ENCODE measurements around the gene TUT1.
"Not testable (repeated sequence)": the region's sequence is repeated elsewhere in the genome, so short reads cannot be mapped to it uniquely, and the experiment has no call there.

The TUT1 gene

GRCh38 chr11:62599069-62599696 is 7.9 kb upstream of the TUT1 start:
- peak overlapping the region; percentile 96 for H3K27ac Mint-ChIP-seq
- peak overlapping the region; percentile 88 for H3K4me3 Mint-ChIP-seq
- H3K4me1 Mint-ChIP-seq: peaks cover 67% of the 10 kb centered on the region
- ATAC-seq: peak; percentile 82
- H3K36me3 Mint-ChIP-seq: peaks cover 95% of the 10 kb centered on the region
- DNase-seq (ENCODE audit: low spot score in 2 of 2): peak; percentile 79 to 95
- no peaks in the 10 kb centered on the region for H3K9me3 Mint-ChIP-seq

GRCh38 chr11:62595124-62595523 is 3.8 kb upstream of the TUT1 start:
- Mint-ChIP-seq H3K27ac (no peak overlapping the region), H3K36me3 (peaks cover 91% of the 10 kb centered on the region), H3K4me3 (no peak overlapping the region), H3K4me1 (peaks cover 67% of the 10 kb centered on the region), H3K9me3 (no peaks in the 10 kb centered on the region)
- no peak for ATAC-seq
- DNase-seq (ENCODE audit: low spot score in 2 of 2): no peak

- Mint-ChIP-seq H3K27ac (peak overlapping the region; percentile 97), H3K4me1 (peaks cover 51% of the 10 kb centered on the region), H3K9me3 (no peaks in the 10 kb centered on the region), H3K4me3 (peak overlapping the region; percentile 89), H3K36me3 (peaks cover 86% of the 10 kb centered on the region)
- ATAC-seq: peak; percentile 45
- peak; percentile 60 to 86 for DNase-seq (ENCODE audit: low spot score in 2 of 2)
Observed at GRCh38 chr11:62593434-62594044, 2.2 kb upstream of the TUT1 start.

GRCh38 chr11:62592989-62593421 is 1.7 kb upstream of the TUT1 start:
- DNase-seq (ENCODE audit: low spot score in 2 of 2) (no peak), ATAC-seq (no peak)
- H3K4me1 Mint-ChIP-seq: peaks cover 46% of the 10 kb centered on the region
- H3K36me3 Mint-ChIP-seq: peaks cover 86% of the 10 kb centered on the region
- no peaks in the 10 kb centered on the region for H3K9me3 Mint-ChIP-seq
- peak overlapping the region; percentile 89 for H3K4me3 Mint-ChIP-seq
- peak overlapping the region; percentile 97 for H3K27ac Mint-ChIP-seq

- peaks cover 86% of the 10 kb centered on the region for H3K36me3 Mint-ChIP-seq
- peaks cover 39% of the 10 kb centered on the region for H3K4me1 Mint-ChIP-seq
- H3K4me3 Mint-ChIP-seq: peak overlapping the region; percentile 89
- no peaks in the 10 kb centered on the region for H3K9me3 Mint-ChIP-seq
- DNase-seq (ENCODE audit: low spot score in 2 of 2): no peak
- H3K27ac Mint-ChIP-seq: peak overlapping the region; percentile 97
- no peak for ATAC-seq
Observed at GRCh38 chr11:62592146-62592815, 958 bp upstream of the TUT1 start.

- DNase-seq (ENCODE audit: low spot score in 2 of 2) (no peak), ATAC-seq (no peak)
- Mint-ChIP-seq H3K4me1 (peaks cover 23% of the 10 kb centered on the region), H3K9me3 (no peaks in the 10 kb centered on the region), H3K36me3 (peaks cover 86% of the 10 kb centered on the region), H3K4me3 (peak overlapping the region; percentile 89), H3K27ac (no peak overlapping the region)
Observed at GRCh38 chr11:62588966-62589637, 2.2 kb downstream of the TUT1 start.

- ATAC-seq; H3K27ac Mint-ChIP-seq; H3K4me1 Mint-ChIP-seq; H3K9me3 Mint-ChIP-seq; H3K4me3 Mint-ChIP-seq; DNase-seq (ENCODE audit: low spot score in 2 of 2): not testable (repeated sequence)
- H3K36me3 Mint-ChIP-seq: peaks cover 91% of the 10 kb centered on the region
Observed at GRCh38 chr11:62585356-62585755, 6.0 kb downstream of the TUT1 start.

GRCh38 chr11:62581735-62582134 is 9.6 kb downstream of the TUT1 start:
- H3K4me1 Mint-ChIP-seq; DNase-seq (ENCODE audit: low spot score in 2 of 2); H3K4me3 Mint-ChIP-seq; ATAC-seq; H3K9me3 Mint-ChIP-seq; H3K27ac Mint-ChIP-seq: not testable (repeated sequence)
- H3K36me3 Mint-ChIP-seq: peaks cover 98% of the 10 kb centered on the region

- Mint-ChIP-seq H3K27ac (peak overlapping the region; percentile 13), H3K9me3 (no peaks in the 10 kb centered on the region), H3K4me1 (no peaks in the 10 kb centered on the region), H3K36me3 (peaks cover 98% of the 10 kb centered on the region), H3K4me3 (no peak overlapping the region)
- no peak for ATAC-seq
- no peak for DNase-seq (ENCODE audit: low spot score in 2 of 2)
Observed at GRCh38 chr11:62580959-62581715, 10.2 kb downstream of the TUT1 start.

- no peak for DNase-seq (ENCODE audit: low spot score in 2 of 2)
- Mint-ChIP-seq H3K9me3 (no peaks in the 10 kb centered on the region), H3K36me3 (peaks cover 86% of the 10 kb centered on the region), H3K27ac (no peak overlapping the region), H3K4me3 (no peak overlapping the region), H3K4me1 (peaks cover 18% of the 10 kb centered on the region)
- ATAC-seq: no peak
Observed at GRCh38 chr11:62579252-62579651, 12.1 kb downstream of the TUT1 start.

GRCh38 chr11:62578541-62578940 is 12.8 kb downstream of the TUT1 start:
- DNase-seq (ENCODE audit: low spot score in 2 of 2) (no peak), ATAC-seq (no peak)
- peaks cover 86% of the 10 kb centered on the region for H3K36me3 Mint-ChIP-seq
- H3K27ac Mint-ChIP-seq: no peak overlapping the region
- H3K4me3 Mint-ChIP-seq: no peak overlapping the region
- H3K4me1 Mint-ChIP-seq: peaks cover 24% of the 10 kb centered on the region
- no peaks in the 10 kb centered on the region for H3K9me3 Mint-ChIP-seq

GRCh38 chr11:62577046-62577714 is 14.1 kb downstream of the TUT1 start:
- H3K27ac Mint-ChIP-seq: peak overlapping the region; percentile 59
- no peak for DNase-seq (ENCODE audit: low spot score in 2 of 2)
- peaks cover 37% of the 10 kb centered on the region for H3K4me1 Mint-ChIP-seq
- no peaks in the 10 kb centered on the region for H3K9me3 Mint-ChIP-seq
- H3K36me3 Mint-ChIP-seq: peaks cover 88% of the 10 kb centered on the region
- no peak overlapping the region for H3K4me3 Mint-ChIP-seq
- ATAC-seq: no peak

GRCh38 chr11:62575837-62576236 is 15.5 kb downstream of the TUT1 start:
- ATAC-seq (no peak), DNase-seq (ENCODE audit: low spot score in 2 of 2) (no peak)
- peak overlapping the region; percentile 99 for H3K27ac Mint-ChIP-seq
- peaks cover 51% of the 10 kb centered on the region for H3K4me1 Mint-ChIP-seq
- H3K9me3 Mint-ChIP-seq: no peaks in the 10 kb centered on the region
- peaks cover 88% of the 10 kb centered on the region for H3K36me3 Mint-ChIP-seq
- peak overlapping the region; percentile 99 for H3K4me3 Mint-ChIP-seq

- peaks cover 57% of the 10 kb centered on the region for H3K4me1 Mint-ChIP-seq
- peak overlapping the region; percentile 99 for H3K4me3 Mint-ChIP-seq
- H3K27ac Mint-ChIP-seq: peak overlapping the region; percentile 99
- H3K9me3 Mint-ChIP-seq: no peaks in the 10 kb centered on the region
- peaks cover 88% of the 10 kb centered on the region for H3K36me3 Mint-ChIP-seq
- DNase-seq (ENCODE audit: low spot score in 2 of 2) (no peak), ATAC-seq (no peak)
Observed at GRCh38 chr11:62575156-62575555, 16.2 kb downstream of the TUT1 start.
